ENCODE measurements around the gene EMILIN2. TPM values are rescaled to one million over a fixed set of nuclear protein-coding genes. Genes with fewer than 3 reads are reported as not detected.
A peak's percentile ranks its signal among the peaks of the same experiment; 100 is the strongest.

EMILIN2 gene
- total RNA-seq, 1 experiment from 2014 or later, result 11.7 TPM

GRCh38 chr18:2896990-2897389 lies 50.2 kb downstream of the EMILIN2 start (continued):
- TF ChIP-seq ATF2 (CRISPR knock-in tag; IDR thresholded peaks at IDR 0.05; ENCODE audit: borderline replicate concordance, low read depth) (no peak), ESRRA (CRISPR knock-in tag; IDR thresholded peaks at IDR 0.05; ENCODE audit: borderline replicate concordance) (no peak), NR2C2 (CRISPR knock-in tag; IDR thresholded peaks at IDR 0.05) (no peak), MYBL2 (CRISPR knock-in tag; IDR thresholded peaks at IDR 0.05) (no peak)

- 0 out of 2 replicates have a peak, but pooled peaks cover 4% of the 10 kb centered on the region for H3K36me3 Mint-ChIP-seq
- H3K27ac Mint-ChIP-seq, result no peak overlapping the region
- H3K4me1 Mint-ChIP-seq, result peaks cover 22% of the 10 kb centered on the region
- CTCF ChIA-PET, result interaction anchor here (0.6 kb wide), 1 partner anchor 51 kb away, joined by 3 read pairs; no protein-coding TSS in a partner anchor
- ATAC-seq, result peak; percentile 14; the same call in 1 of the 2 replicates
- POLR2A ChIA-PET, result interaction anchor here (0.6 kb wide), 1 partner anchor 67 kb away, joined by 4 read pairs; no protein-coding TSS in a partner anchor
- H3K9me3 Mint-ChIP-seq, result peaks cover 12% of the 10 kb centered on the region
- H3K4me3 Mint-ChIP-seq, result no peak overlapping the region
- TF ChIP-seq JAZF1 (CRISPR knock-in tag; IDR thresholded peaks at IDR 0.05), result no peak
- TF ChIP-seq ATF6 (CRISPR knock-in tag; IDR thresholded peaks at IDR 0.05), result no peak
- no peak for TF ChIP-seq USF1 (CRISPR knock-in tag; IDR thresholded peaks at IDR 0.05)
- TF ChIP-seq SP1 (CRISPR knock-in tag; conservative IDR thresholded peaks at IDR 0.05), result no peak
- no peak for TF ChIP-seq NR1H2 (CRISPR knock-in tag; IDR thresholded peaks at IDR 0.05)
- peak; percentile 46; the same call in 1 of the 2 replicates for TF ChIP-seq ZNF121 (CRISPR knock-in tag; IDR thresholded peaks at IDR 0.05)
- H3K27me3 Mint-ChIP-seq (ENCODE audit: low read depth), result no peaks in the 10 kb centered on the region
- no peak for DNase-seq (ENCODE audit: low spot score)
Measured at GRCh38 chr18:2897448-2898185, 50.8 kb downstream of the EMILIN2 start.

GRCh38 chr18:2898186-2898640 lies 51.4 kb downstream of the EMILIN2 start:
- Mint-ChIP-seq H3K36me3 (0 out of 2 replicates have a peak, but pooled peaks cover 4% of the 10 kb centered on the region), H3K4me1 (peaks cover 22% of the 10 kb centered on the region), H3K4me3 (no peak overlapping the region), H3K9me3 (peaks cover 12% of the 10 kb centered on the region), H3K27ac (no peak overlapping the region), H3K27me3 (ENCODE audit: low read depth) (no peaks in the 10 kb centered on the region)
- ATAC-seq, result peak; percentile 63
- CTCF ChIA-PET, result interaction anchor here (0.5 to 1.7 kb wide), 2 partner anchors 231 to 250 kb away, joined by 4 to 7 read pairs; no protein-coding TSS in a partner anchor
- TF ChIP-seq PRRX2 (CRISPR knock-in tag; IDR thresholded peaks at IDR 0.05) (no peak), ZMAT4 (CRISPR knock-in tag; IDR thresholded peaks at IDR 0.05) (no peak), ATF1 (CRISPR knock-in tag; IDR thresholded peaks at IDR 0.05) (no peak), NFE2L1 (CRISPR knock-in tag; IDR thresholded peaks at IDR 0.05) (no peak), ZNF416 (CRISPR knock-in tag; IDR thresholded peaks at IDR 0.05) (no peak), MLX (CRISPR knock-in tag; IDR thresholded peaks at IDR 0.05) (no peak), ZNF396 (CRISPR knock-in tag; IDR thresholded peaks at IDR 0.05; ENCODE audit: borderline replicate concordance) (no peak), KAT7 (CRISPR knock-in tag; IDR thresholded peaks at IDR 0.05; ENCODE audit: borderline replicate concordance) (no peak), FOXP4 (CRISPR knock-in tag; IDR thresholded peaks at IDR 0.05) (no peak), CTCF (IDR thresholded peaks at IDR 0.05) (no peak), ESRRA (CRISPR knock-in tag; IDR thresholded peaks at IDR 0.05; ENCODE audit: borderline replicate concordance) (no peak), TCF7 (CRISPR knock-in tag; IDR thresholded peaks at IDR 0.05; ENCODE audit: low read depth) (no peak), EMX1 (CRISPR knock-in tag; IDR thresholded peaks at IDR 0.05) (no peak), MYBL2 (CRISPR knock-in tag; IDR thresholded peaks at IDR 0.05) (no peak)
- POLR2A ChIA-PET, result no interaction called here
- DNase-seq (ENCODE audit: low spot score), result no peak

Measured in WTC11 (cell line).